Karpas-422 (cell line): ENCODE results near the gene POU2AF1. TPM values are rescaled to one million over a fixed set of nuclear protein-coding genes. Genes with fewer than 3 reads are reported as not detected.

Experiments used
- DNase-seq: peaks from one replicate; pipeline ENCODE4 v3.0.0-alpha.2; 2015
- H2AFZ ChIP-seq: fragments of 200-600 bp; sonication (generic); 2 replicates; pipeline ENCODE4 v1.6.1; 2014; ENCODE audit warnings: antibody characterized with exemption, low read length, mixed read lengths
- H3K27ac ChIP-seq: fragments of 200-600 bp; sonication (generic); 2 replicates; pipeline ENCODE4 v1.5.1; 2014; ENCODE audit warnings: mild to moderate bottlenecking, low read length, moderate library complexity
- H3K27me3 ChIP-seq: fragments of 200-600 bp; sonication (generic); 2 replicates; pipeline ENCODE4 v1.6.1; 2014; ENCODE audit warnings: low read length, mixed read lengths
- H3K36me3 ChIP-seq: fragments of 200-600 bp; sonication (generic); 2 replicates; pipeline ENCODE4 v1.6.1; 2014; ENCODE audit warnings: low read length, mixed read lengths; ENCODE audit not compliant: insufficient read depth
- H3K4me1 ChIP-seq: fragments of 200-600 bp; sonication (generic); 2 replicates; pipeline ENCODE4 v1.6.1; 2014; ENCODE audit warnings: mild to moderate bottlenecking, low read length, mixed read lengths
- H3K4me2 ChIP-seq: fragments of 200-600 bp; sonication (generic); 2 replicates; pipeline ENCODE4 v1.6.1; 2014; ENCODE audit warnings: low read length, low read depth, mild to moderate bottlenecking; ENCODE audit not compliant: poor library complexity, severe bottlenecking
- H3K4me3 ChIP-seq: fragments of 200-600 bp; sonication (generic); 2 replicates; pipeline ENCODE4 v1.5.1; 2014; ENCODE audit warnings: mild to moderate bottlenecking, antibody characterized with exemption, low read length, mixed read lengths
- H3K79me2 ChIP-seq: fragments of 200-600 bp; sonication (generic); 2 replicates; pipeline ENCODE4 v1.6.1; 2014; ENCODE audit warnings: mild to moderate bottlenecking, low read length, mixed read lengths
- H3K9ac ChIP-seq: fragments of 200-600 bp; sonication (generic); 2 replicates; pipeline ENCODE4 v1.6.0; 2014; ENCODE audit warnings: low read length
- H3K9me2 ChIP-seq: fragments of 200-600 bp; sonication (generic), shearing (Covaris generic); replicated peaks from 2 replicates; pipeline ENCODE4 v1.6.0; 2014; ENCODE audit warnings: mild to moderate bottlenecking, low read length, moderate library complexity; ENCODE audit not compliant: insufficient read depth
- H3K9me3 ChIP-seq: fragments of 300-700, 200-600 bp; sonication (generic); 2 replicates; pipeline ENCODE4 v1.6.1; 2014; ENCODE audit warnings: low read length, mixed read lengths
- H4K20me1 ChIP-seq: fragments of 200-600 bp; sonication (generic); 2 replicates; pipeline ENCODE4 v1.6.1; 2014; ENCODE audit warnings: mild to moderate bottlenecking, antibody characterized with exemption, low read length, low read depth; ENCODE audit not compliant: insufficient read depth
- total RNA-seq: library from RNA; depleted of rRNA; stranded (reverse); fragments of >200 nt; shearing (Covaris generic); gene quantifications from 2 replicates; pipeline ENCODE4 v1.2.3, GENCODE V29; 2014; ENCODE audit warnings: low replicate concordance

Gene POU2AF1
- total RNA-seq, 1 experiment from 2014 or later, result 894 TPM

DNA sequence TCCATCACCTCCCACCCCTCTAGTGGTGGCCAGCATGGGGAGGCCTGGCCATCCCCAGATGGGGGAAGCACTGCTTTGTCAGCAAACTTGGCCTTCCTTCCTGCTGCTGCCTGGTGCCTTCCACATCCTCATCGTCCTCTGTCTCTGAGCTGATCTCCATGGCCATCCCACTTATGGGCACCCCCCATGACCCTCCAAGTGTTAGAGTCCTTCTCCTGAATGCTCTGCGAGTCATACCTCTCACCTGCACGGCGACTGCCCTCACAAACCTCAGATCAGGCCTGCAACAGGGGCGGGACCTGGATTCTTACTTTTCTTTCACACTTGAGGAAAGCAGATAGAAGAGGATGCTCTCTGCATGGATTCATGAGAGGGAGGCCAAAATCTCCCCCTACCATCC lies 24.0 kb downstream of the POU2AF1 start:
- H3K9ac ChIP-seq, result no peak overlapping the region
- H4K20me1 ChIP-seq, result peaks cover 71% of the 10 kb centered on the region
- peaks cover 98% of the 10 kb centered on the region for H3K36me3 ChIP-seq
- no peak overlapping the region for H3K27ac ChIP-seq
- no peaks in the 10 kb centered on the region for H3K9me3 ChIP-seq
- H2AFZ ChIP-seq, result no peak overlapping the region
- no peaks in the 10 kb centered on the region for H3K9me2 ChIP-seq
- H3K4me1 ChIP-seq, result peaks cover 81% of the 10 kb centered on the region
- H3K4me3 ChIP-seq, result no peak overlapping the region
- DNase-seq, result peak; percentile 70
- no peak overlapping the region for H3K4me2 ChIP-seq
- H3K27me3 ChIP-seq, result no peaks in the 10 kb centered on the region
- H3K79me2 ChIP-seq, result peaks cover 5% of the 10 kb centered on the region

DNA sequence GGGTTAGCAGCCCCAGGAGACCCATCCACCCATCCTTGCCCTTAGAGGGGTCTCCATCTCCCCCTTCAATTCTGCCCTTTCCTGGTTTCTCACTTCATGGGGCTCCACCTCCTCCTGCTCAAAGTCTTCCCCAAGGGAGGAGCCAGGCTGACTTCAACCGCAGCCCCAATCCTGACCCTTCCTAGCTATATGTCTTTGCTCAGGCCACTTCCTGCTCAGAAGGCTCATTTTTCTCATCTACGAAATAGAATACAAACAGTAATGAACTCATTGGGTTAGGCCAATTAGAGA lies 24.5 kb downstream of the POU2AF1 start:
- H3K4me1 ChIP-seq, result peaks cover 82% of the 10 kb centered on the region
- H3K27ac ChIP-seq, result no peak overlapping the region
- no peaks in the 10 kb centered on the region for H3K9me3 ChIP-seq
- no peak overlapping the region for H3K9ac ChIP-seq
- H3K36me3 ChIP-seq, result peaks cover 97% of the 10 kb centered on the region
- peaks cover 65% of the 10 kb centered on the region for H4K20me1 ChIP-seq
- no peaks in the 10 kb centered on the region for H3K9me2 ChIP-seq
- no peak overlapping the region for H3K4me3 ChIP-seq
- no peak overlapping the region for H3K4me2 ChIP-seq
- peak; percentile 69 for DNase-seq
- H2AFZ ChIP-seq, result no peak overlapping the region
- no peaks in the 10 kb centered on the region for H3K79me2 ChIP-seq
- no peaks in the 10 kb centered on the region for H3K27me3 ChIP-seq

- H3K4me2 ChIP-seq, result no peak overlapping the region
- no peak overlapping the region for H3K9ac ChIP-seq
- H3K9me3 ChIP-seq, result no peaks in the 10 kb centered on the region
- no peaks in the 10 kb centered on the region for H3K9me2 ChIP-seq
- no peaks in the 10 kb centered on the region for H3K27me3 ChIP-seq
- H3K27ac ChIP-seq, result no peak overlapping the region
- no peaks in the 10 kb centered on the region for H3K79me2 ChIP-seq
- H3K4me3 ChIP-seq, result no peak overlapping the region
- peaks cover 92% of the 10 kb centered on the region for H3K36me3 ChIP-seq
- no peak overlapping the region for H2AFZ ChIP-seq
- peaks cover 87% of the 10 kb centered on the region for H3K4me1 ChIP-seq
- H4K20me1 ChIP-seq, result peaks cover 60% of the 10 kb centered on the region
- DNase-seq, result no peak
Measured at GRCh38 chr11:111353776-111354600, 25.1 kb downstream of the POU2AF1 start.

DNA sequence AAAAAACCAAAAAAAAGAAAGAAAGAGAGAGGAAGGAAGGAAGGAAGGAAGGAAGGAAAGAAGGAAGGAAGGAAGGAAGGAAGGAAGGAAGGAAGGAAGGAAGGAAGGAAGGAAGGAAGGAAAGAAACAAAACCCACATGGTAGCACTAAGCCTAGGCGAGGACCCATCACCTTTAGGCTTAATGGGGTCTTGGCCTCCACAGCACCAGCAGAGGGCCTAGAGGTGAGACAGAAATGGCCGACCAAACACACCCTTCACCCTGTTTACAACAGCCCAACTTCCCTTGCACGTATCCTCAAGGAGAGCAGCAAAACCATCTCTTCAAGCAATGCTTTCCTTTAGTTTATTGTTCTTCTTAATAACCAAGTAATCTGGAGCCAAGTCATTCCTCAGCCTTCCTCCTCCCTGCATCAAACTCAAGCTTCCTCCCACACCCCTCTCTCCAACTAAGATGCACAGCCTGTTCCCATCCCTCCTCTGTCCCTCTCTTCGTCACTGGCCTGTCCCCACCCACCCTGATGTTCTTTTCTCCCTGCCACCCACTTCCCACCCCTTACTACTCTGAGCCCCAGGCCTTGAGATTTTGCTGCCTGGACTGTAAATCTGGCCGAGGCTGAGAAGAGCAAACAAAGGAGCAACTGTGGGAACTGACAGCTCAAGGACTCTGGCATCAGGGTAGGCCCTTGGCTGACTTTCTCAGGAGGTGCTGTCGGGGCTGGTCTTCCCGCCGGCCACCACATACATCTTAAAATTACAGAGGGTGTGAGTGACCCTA lies 26.0 kb downstream of the POU2AF1 start:
- peak; percentile 68 for DNase-seq
- no peak overlapping the region for H3K4me2 ChIP-seq
- no peak overlapping the region for H3K4me3 ChIP-seq
- no peaks in the 10 kb centered on the region for H3K9me3 ChIP-seq
- peaks cover 51% of the 10 kb centered on the region for H4K20me1 ChIP-seq
- peaks cover 88% of the 10 kb centered on the region for H3K36me3 ChIP-seq
- no peaks in the 10 kb centered on the region for H3K27me3 ChIP-seq
- no peak overlapping the region for H3K9ac ChIP-seq
- H3K79me2 ChIP-seq, result no peaks in the 10 kb centered on the region
- H3K9me2 ChIP-seq, result no peaks in the 10 kb centered on the region
- H3K27ac ChIP-seq, result no peak overlapping the region
- H3K4me1 ChIP-seq, result peaks cover 94% of the 10 kb centered on the region
- H2AFZ ChIP-seq, result no peak overlapping the region

GRCh38 chr11:111352231-111352746 lies 26.8 kb downstream of the POU2AF1 start:
- no peak overlapping the region for H3K4me2 ChIP-seq
- peaks cover 79% of the 10 kb centered on the region for H3K36me3 ChIP-seq

GRCh38 chr11:111351374-111352055 lies 27.6 kb downstream of the POU2AF1 start:
- Histone ChIP-seq H4K20me1 (peaks cover 43% of the 10 kb centered on the region), H3K4me2 (peak overlapping the region; percentile 3), H3K9ac (no peak overlapping the region), H3K4me3 (no peak overlapping the region), H3K4me1 (peaks cover 94% of the 10 kb centered on the region), H2AFZ (no peak overlapping the region), H3K79me2 (no peaks in the 10 kb centered on the region), H3K36me3 (peaks cover 72% of the 10 kb centered on the region), H3K9me3 (no peaks in the 10 kb centered on the region), H3K9me2 (no peaks in the 10 kb centered on the region), H3K27me3 (no peaks in the 10 kb centered on the region), H3K27ac (0 out of 2 replicates have a peak overlapping the region, but pooled peaks have one; percentile 0)
- peak; percentile 70 for DNase-seq

More at GRCh38 chr11:111352231-111352746, 26.8 kb downstream of the POU2AF1 start:
- DNase-seq, result peak; percentile 63
- no peak overlapping the region for H3K27ac ChIP-seq
- no peak overlapping the region for H2AFZ ChIP-seq
- no peaks in the 10 kb centered on the region for H3K79me2 ChIP-seq
- no peaks in the 10 kb centered on the region for H3K9me2 ChIP-seq
- no peak overlapping the region for H3K4me3 ChIP-seq
- H3K4me1 ChIP-seq, result peaks cover 94% of the 10 kb centered on the region
- H3K9ac ChIP-seq, result no peak overlapping the region
- no peaks in the 10 kb centered on the region for H3K27me3 ChIP-seq
- peaks cover 43% of the 10 kb centered on the region for H4K20me1 ChIP-seq
- no peaks in the 10 kb centered on the region for H3K9me3 ChIP-seq

DNA sequence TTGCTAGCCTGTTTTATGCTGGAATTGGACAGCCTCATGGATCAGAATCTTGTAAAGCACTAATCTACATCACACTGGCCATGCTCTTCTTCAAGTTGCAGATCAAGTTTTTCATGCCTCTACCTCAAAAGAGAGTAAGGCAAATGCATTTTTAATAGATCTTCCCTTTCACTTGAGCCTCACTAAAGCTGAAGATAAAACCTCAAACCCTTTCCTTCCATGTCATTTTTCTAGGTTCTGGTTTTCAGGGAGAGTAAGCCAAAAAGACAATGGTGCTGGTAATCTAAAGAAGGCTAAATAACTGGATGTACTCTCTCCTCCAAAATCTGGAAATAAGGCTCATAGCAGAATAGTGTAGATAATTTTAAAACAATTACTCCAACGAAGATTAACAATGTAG lies 28.3 kb downstream of the POU2AF1 start:
- Histone ChIP-seq H3K4me2 (peak overlapping the region; percentile 3), H3K4me3 (no peak overlapping the region), H2AFZ (no peak overlapping the region), H3K27ac (peak overlapping the region; percentile 0; the same call in 1 of the 2 replicates), H3K9ac (no peak overlapping the region), H3K4me1 (peaks cover 93% of the 10 kb centered on the region), H3K27me3 (no peaks in the 10 kb centered on the region), H3K36me3 (peaks cover 65% of the 10 kb centered on the region), H3K9me3 (no peaks in the 10 kb centered on the region), H4K20me1 (peaks cover 36% of the 10 kb centered on the region), H3K79me2 (no peaks in the 10 kb centered on the region), H3K9me2 (no peaks in the 10 kb centered on the region)
- peak; percentile 71 for DNase-seq
